ENCODE results near the gene TRIB2.

GRCh38 chr2:12700989-12701388 is 15.7 kb upstream of the TRIB2 start:
- TF ChIP-seq CTCF (IDR thresholded peaks at IDR 0.05) (no peak), POLR2A (IDR thresholded peaks at IDR 0.05) (no peak)

All from lower leg skin (tissue), 3 donors.